GM10266 (cell line): ENCODE data around the gene CXCR3.

Source experiments
- DNase-seq: peaks from one replicate; pipeline ENCODE4 v3.0.0; 2012; ENCODE audit errors: extremely low spot score
- TF ChIP-seq, protein P1 (sequence below): IDR thresholded peaks from 2 replicates; pipeline ENCODE4 v1.5.1; 2012; ENCODE audit warnings: mild to moderate bottlenecking, low read depth; ENCODE audit not compliant: control insufficient read depth, insufficient read depth; ENCODE audit errors: missing control alignments

CXCR3 gene

DNA sequence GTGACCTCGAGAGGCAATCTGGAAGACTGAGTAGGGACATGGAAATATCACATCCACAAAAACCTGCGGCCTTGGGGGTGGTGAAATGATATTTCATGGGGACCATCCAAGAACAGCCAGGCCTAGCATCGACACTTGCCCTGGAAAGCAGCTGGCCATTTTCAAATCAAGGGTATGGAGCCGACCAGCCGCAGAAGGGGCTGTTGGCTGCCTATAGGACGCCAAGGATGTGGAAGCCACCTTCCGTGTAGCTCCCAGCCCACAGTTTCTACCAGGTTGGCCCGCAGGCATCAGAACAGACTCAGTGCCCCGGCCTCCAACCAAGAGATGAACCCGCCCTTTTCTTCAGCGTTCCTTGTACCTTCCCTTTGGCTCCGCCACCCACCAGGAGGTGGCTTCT, 43.6 kb upstream of the CXCR3 start:
- DNase-seq, result no peak
- TF ChIP-seq, protein P1, sequence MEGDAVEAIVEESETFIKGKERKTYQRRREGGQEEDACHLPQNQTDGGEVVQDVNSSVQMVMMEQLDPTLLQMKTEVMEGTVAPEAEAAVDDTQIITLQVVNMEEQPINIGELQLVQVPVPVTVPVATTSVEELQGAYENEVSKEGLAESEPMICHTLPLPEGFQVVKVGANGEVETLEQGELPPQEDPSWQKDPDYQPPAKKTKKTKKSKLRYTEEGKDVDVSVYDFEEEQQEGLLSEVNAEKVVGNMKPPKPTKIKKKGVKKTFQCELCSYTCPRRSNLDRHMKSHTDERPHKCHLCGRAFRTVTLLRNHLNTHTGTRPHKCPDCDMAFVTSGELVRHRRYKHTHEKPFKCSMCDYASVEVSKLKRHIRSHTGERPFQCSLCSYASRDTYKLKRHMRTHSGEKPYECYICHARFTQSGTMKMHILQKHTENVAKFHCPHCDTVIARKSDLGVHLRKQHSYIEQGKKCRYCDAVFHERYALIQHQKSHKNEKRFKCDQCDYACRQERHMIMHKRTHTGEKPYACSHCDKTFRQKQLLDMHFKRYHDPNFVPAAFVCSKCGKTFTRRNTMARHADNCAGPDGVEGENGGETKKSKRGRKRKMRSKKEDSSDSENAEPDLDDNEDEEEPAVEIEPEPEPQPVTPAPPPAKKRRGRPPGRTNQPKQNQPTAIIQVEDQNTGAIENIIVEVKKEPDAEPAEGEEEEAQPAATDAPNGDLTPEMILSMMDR, result no peak

DNA sequence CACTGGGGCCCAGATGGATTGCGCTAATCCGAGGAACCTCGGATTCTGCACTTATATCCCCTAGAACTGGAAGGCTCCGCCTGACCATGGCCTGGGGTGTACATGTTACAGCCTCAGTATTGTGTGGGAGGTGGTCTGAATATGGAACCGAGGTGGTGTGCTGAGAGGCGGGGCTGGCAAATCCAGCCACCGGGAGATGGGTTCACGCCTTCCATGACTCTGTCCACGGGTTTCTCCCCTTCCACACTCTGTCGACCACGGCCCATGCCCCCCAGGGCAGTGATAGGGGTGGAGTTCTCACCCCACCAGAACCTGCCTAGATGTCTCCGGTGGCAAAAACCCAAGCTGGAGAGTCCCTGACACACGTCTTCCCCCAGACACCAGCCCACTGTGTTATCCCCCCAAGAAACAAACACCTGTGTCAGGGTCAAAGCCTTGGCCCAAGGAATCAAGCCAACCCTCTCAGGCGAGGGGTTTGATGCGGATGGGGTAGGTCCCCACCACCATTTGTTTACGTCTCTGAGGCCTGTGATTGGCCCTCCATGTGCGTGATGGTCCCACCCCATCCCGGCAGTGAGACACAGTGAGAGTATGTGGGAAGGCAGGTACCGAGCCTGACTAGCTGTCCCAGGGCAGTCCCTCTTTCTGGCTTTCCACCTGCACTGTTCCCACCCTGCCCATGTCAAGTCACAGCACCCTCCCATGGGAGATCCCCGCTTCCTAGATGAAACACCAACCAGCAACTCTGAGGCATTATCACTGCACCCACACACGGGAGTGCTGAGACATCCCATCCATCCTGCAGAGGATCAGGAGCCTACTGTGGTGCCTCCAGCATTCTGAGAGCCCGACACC, 42.5 kb upstream of the CXCR3 start:
- DNase-seq, result no peak
- TF ChIP-seq, protein P1, result no peak

DNA sequence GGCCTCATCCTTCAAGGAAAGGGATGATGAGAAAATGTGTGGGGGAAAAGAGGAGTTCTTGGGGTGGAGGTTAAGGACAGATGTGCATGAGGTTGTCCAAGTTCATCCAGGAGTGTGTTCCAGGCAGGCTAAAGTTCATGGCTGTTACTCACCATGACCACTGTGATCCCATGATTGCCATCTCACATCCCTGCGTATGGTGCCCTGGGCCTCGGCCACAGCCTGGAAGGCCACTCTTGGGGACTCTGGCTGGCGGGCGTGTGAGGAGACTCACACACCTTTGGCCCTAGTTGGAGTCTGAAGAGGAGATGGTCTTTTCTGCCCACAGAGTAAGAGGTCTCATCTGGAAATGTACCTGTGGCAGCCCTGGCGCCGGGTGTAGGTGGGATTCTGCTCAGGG, 41.6 kb upstream of the CXCR3 start:
- no peak for DNase-seq
- TF ChIP-seq, protein P1, result no peak

DNA sequence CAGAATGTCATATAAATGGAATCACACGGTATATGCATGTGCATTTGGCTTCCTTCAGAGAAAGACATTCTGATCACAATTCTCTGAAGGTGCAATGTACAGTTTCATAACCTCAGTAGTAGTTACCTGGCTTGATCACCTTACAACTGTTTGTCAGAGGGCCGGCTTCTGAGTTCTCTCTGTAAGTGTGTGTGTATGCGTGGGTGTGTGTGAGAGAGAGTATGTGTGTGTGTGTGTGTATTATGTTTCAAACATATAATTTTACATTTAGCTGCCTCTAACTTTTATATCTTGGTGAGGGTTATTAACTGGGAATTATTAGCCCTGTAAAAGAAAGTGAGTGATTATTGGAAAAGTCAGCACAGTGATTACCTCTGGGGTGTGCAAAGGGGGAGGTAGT, 41.0 kb upstream of the CXCR3 start:
- TF ChIP-seq, protein P1, result no peak
- DNase-seq, result no peak

DNA sequence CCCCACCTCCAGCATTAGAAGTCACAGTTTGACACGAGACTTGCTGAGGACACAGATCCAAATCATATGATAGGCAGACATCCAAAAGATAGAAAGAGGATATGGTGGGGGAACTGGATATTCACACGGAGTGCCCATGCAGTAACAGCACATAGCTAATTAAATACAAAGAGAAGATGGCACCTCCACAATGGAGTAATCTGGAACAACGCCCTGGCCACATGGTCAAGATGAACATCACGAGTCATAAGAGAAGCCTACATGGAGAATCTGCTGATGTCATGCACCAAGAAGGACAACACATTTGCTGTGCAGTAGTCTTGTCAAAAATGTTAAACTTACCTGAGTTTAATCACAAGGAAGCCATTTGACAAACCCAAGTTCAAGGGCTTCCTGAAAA, 39.0 kb upstream of the CXCR3 start:
- TF ChIP-seq, protein P1, result no peak
- DNase-seq, result no peak

DNA sequence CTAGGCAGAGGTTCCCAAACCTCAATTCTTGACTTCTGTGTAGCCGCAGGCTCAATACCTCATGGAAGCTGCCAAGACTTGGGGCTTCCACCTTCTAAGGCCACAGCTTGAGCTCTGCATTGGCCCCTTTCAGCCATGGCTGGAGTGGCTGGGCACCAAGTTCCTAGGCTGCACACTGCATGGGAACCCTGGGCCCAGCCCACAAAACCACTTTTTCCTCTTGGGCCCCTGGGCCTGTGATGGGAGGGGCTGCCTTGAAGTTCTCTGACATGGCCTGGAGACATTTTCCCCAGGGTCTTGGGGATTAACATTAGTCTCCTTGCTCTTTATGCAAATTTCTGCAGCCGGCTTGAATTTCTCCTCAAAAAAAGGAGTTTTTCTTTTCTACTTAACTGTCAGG, 35.0 kb upstream of the CXCR3 start:
- no peak for DNase-seq
- TF ChIP-seq, protein P1, result no peak

DNA sequence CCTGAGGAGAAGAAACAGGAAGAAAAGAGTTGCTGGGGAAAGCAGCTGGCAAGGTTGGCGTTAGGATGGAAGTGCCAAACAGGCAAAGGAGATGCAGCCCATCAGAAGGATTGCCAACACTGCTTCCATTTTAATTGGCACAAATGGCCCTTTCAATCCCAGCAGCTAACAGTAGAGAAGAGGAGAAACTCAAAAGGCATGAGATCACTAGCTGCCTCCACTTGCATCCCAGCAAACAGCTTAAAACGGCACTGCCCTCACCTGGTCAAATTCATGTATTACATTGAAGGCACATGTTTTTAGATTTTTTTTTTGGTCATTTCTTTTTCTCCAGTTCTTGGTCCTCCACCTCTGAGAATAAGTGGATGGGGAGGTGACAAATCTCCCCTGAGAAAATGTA, 34.1 kb upstream of the CXCR3 start:
- TF ChIP-seq, protein P1, result peak; percentile 63
- DNase-seq, result no peak
